GM18907 (cell line): ENCODE data around the gene ACSL5.
"Not testable (repeated sequence)": the region's sequence is repeated elsewhere in the genome, so short reads cannot be mapped to it uniquely, and the experiment has no call there.

Experiments
- ATAC-seq: cut with Tn5 transposase; IDR thresholded peaks from one replicate; pipeline ENCODE4 v1.9.1; 2021; ENCODE audit warnings: mild to moderate bottlenecking, moderate library complexity; ENCODE audit not compliant: unreplicated experiment

The ACSL5 gene

DNA sequence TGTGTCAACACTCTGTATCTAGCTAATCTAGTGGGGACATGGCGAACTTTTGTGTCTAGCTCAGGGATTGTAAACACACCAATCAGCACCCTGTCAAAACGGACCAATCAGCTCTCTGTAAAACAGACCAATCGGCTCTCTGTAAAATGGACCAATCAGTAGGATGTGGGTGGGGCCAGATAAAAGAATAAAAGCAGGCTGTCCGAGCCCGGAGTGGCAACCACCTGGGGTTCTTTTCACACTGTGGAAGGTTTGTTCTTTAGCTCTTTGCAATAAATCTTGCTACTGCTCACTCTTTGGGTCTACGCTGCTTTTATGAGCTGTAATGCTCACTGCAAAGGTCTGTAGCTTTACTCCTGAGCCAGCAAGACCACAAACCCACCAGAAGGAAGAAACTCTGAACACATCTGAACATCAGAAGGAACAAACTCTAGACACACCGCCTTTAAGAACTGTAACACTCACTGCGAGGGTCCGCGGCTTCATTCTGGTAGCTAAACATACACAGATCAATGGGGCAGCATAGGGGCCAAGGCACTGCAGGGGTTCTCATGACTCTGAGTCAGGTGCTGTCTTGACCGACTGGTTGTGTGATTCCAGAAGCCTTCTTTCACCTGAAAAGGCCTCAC lies 1.6 kb upstream of the ACSL5 start:
- not testable (repeated sequence) for ATAC-seq

DNA sequence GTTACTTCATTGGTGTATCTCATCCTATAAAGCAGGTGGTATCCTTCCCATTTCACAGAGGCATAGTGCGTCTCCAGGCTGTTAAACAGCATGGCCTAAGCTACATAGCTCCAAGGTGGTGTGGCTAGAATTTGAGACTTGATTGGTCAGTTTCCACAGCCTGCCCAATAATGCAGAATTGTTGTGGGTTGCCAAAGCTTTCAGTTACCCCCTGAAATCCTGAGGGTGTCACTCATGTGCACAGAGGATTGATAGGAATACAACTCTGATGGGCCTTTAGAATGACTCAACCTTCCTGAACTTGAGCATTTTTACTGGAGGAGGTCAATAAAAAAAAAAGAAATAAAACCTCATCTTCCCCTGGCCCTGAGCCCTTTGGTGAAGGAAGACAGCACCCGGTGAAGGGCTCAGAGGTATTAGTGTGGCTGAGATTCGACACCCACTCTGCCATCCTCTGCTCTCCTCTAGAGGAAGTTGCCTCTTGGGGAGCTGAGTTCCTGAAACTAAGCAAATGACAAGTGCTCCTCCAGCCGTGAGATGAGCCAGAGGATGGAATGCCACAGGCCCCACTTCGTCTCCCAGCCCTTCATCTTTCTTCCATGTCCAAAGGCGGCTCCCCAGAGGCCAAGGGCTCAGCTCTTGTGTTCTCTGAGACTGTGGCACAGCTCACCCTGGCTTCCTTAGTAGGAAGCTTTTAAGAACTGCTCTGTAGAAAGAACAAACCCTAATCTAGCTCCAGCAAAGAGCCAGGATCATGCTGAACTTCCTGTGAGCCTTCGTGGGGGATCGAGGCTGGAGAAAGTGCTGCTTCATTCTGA lies 1.0 kb downstream of the ACSL5 start:
- peak; percentile 53 for ATAC-seq

DNA sequence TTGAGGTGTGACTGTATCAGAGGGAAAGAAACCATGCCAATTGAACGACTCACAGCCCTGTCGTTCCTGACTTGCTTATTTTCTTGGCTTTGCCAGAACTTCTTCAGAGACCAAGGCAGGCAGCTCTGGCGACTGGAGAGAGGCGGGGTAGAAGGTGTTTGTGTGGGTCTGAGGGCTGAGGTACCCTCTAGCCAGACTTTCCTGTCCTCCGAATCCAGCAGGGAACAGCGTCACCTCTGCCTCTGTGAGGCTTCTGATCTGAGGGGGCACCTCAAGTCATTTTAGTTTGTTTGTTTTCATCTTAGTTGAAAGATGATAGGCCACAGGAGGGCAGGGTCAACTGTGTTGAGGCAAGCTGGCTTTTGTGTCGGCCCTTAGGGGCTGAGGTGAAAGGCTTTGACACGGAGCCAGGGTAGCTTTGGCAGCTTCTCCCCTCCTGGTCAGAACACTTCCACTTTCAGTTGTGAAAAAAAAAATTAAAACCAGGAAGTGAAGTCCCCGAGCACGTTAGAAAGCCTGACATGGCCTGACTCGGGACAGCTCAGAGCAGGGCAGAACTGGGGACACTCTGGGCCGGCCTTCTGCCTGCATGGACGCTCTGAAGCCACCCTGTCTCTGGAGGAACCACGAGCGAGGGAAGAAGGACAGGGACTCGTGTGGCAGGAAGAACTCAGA lies 1.9 kb downstream of the ACSL5 start:
- peak; percentile 89 for ATAC-seq

DNA sequence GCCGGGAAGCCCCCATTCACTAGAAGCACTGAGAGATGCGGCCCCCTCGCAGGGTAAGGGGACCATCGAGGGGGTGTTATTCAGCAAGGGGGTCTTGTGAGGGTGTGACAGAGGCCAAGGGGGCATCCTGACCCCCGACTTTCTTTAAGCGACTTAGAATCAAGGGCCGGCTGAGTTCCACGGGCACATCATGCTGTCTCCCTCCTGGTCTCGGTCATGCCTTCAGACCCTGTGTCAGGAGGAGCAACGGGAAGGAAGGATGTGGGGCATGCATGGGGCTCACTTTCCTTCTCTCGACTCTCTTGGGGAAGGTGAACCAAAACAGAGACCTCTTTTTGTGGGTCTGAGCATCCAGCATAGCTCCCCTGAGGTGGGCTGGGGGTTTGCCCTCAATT lies 2.5 kb downstream of the ACSL5 start:
- peak; percentile 39 for ATAC-seq

DNA sequence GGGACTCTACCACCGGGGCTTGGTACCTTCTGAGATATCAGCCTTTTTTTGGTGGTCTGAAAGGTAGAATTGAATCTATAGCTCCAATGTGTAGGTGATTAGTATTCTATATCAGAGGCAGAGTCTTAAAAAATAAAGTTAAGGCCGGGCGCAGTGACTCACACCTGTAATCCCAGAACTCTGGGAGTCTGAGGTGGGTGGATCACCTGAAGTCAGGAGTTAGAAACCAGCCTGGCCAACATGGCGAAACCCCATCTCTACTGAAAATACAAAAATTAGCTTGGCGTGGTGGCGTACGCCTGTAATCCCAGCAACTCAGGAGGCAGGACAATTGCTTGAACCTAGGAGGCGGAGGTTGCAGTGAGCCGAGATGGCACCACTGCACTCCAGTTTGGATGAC lies 3.2 kb downstream of the ACSL5 start:
- ATAC-seq = not testable (repeated sequence)

DNA sequence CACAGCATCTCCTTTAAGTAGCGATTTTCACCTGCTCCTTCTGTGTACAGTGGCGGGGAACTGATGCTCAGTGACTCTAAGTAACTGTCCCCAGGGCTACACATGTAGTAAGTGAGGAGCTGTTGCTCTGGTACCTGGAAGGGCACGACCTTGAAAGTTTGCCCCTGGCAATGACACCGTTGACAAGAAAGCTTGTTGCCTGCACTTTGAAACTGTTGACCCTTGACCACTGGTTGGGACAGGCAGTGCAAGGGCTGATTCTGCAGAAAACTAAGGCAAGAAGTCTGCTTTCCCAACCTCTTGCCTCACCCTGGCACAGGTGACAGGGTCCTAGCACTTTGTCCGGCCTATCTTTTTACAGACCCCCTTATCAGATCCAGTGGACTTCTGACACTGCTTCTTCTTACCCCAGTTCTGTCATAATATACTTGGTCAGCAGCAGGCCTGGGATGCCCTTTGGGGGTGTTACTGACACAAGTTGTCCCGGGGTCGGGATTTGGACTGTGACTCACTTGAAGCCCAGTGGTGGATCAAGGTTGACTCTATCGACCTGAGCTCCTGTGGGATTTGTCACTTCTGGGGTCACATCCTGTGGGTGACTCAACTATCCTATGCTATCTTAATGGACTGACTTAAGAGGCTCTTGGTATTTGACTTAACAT lies 5.8 kb downstream of the ACSL5 start:
- no peak for ATAC-seq

DNA sequence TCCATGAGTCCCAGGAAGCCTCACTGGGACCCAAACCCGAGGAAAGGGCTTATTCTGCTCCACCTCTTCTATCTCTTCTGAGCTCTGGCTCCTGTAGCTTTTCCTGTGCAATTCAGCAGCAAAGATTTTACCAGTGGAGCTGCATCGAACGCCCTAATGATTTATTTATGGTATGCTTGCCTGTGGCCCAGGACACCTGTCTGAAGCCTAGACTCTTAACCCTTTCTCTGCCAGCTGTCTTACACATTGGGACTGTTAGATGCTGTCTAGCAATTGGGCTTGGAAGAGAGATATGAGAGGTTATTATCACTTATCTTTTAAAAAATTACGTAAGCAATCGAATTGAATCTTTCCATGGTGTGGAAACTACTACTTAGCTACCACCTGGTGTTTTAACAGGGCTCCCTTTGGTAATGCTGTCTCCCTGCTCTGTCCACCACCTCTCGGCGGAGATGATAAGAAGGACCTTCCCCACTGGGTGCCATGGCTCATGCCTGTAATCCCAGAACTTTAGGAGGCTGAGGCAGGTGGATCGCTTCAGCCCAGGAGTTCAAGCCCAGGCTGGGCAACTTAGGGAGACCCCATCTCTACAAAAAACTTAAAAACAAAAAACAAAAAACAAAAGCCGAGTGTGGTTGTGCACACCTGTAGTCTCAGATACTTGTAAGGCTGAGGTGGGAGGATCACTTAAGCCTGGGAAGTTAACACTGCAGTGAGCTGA lies 8.8 kb downstream of the ACSL5 start:
- ATAC-seq = no peak

DNA sequence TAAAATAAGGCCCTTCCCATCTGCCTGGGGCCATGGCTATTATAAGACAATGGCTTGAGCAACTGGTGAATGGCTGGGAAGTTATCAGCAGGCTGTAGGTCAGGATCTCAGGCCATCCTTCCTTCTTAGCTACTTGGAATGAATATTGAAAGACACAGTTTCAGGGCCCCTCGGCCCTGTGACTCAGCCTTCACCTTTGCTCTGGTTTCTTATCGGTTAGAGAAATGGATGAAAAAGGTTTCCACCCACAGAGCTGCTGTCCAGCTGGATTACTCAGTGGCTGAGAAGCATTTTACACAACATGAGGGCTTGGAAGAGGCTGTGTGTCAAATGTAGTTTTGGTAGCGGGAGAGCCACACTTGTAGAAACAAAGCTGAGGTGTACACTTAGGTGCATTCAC lies 9.4 kb downstream of the ACSL5 start:
- no peak for ATAC-seq

DNA sequence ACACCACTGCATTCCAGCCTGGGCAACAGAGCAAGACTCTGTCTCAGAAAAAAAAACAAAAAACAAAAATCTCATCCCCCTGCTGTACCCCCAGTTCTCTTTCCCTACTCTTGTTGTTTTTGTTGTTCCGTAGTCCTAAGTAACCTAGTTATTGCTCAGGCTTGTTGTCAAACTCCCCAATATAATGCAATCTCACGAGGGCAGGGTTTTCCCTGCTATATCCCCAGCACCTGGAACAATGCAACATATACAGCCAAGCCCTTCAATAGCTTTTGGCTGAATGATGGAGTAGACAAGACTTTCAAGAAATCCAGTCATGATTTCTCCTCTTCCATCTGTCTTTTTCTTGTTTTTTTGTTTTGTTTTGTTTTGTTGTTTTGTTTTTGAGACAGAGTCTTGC lies 10.2 kb downstream of the ACSL5 start:
- no peak for ATAC-seq

DNA sequence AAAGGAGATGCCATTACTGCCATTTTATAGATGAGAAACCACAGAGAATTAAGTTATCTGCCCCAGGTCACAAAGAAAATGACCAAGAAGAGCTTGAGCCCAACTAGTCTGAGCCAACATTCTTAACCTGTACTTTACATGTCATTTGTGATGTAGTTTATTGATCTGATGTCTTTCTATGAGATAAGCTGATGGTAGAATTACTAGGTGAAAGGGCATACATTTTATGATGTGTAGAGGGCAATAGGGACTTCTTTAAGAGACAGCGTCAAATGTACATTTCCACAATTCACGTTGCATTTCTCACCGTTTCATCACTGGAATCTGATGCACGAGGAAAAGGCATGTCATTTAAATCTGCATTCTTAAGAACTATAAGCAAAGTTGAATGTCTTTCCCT lies 11.3 kb downstream of the ACSL5 start:
- ATAC-seq = no peak

DNA sequence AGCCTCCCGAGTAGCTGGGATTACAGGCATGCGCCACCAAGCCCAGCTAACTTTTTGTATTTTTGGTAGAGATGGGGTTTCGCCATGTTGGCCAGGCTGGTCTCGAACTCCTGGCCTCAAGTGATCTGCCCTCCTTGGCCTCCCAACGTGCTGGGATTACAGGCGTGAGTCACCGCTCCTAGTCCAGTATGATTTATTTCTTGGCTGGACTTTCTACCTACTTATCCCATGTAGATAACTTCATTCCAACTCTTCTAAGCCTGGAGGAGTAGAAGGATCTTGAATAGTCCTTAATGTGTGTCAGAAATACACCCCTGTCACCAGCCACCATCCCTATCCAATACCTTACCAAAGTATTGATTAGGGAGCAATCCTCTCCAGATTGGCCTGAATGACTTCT lies 14.1 kb downstream of the ACSL5 start:
- not testable (repeated sequence) for ATAC-seq

DNA sequence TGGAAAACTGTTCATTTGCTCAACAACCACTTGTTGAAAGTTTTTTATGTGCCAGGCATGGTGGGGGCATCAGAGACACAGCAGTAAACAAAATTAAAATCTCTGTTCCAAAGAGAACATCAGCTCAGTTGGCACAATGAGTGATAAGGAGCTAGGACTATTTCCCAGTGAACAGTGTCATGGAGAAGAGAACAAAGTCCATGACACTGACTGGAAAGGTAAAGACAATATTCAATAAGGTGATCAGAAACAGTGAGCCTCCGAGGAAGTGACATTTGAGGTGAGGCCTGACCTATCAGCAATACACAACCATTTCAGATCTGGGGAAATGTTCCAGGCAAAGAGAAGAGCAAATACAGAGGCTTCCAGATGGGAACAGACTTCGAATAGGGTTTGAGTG lies 14.6 kb downstream of the ACSL5 start:
- ATAC-seq = no peak

DNA sequence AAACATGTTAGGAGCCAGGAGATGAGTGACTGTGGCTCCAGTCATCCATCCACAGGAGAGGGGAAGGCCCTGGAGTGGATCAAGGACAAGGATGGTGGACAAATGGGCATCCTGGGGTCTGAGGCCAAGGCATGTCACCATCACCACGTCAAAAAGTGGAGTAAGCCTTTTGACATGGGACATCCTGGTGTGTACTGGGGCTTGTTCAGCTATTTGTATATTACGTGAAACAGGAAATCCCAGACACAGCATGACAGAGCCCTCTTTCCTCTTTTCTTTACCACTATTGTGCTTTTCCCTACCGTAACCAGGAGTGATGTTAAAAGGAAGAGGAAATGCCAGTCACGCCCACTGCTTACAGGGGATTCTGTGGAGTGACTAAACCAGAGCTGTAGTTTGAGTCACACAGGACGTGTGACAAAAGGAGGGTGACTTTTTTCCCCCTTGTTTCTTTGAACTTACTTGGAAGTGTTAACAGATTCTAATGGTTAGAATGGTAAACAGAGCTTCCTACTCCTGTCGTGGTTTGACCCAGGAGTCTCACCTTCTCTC lies 15.4 kb downstream of the ACSL5 start:
- peak; percentile 77 for ATAC-seq

DNA sequence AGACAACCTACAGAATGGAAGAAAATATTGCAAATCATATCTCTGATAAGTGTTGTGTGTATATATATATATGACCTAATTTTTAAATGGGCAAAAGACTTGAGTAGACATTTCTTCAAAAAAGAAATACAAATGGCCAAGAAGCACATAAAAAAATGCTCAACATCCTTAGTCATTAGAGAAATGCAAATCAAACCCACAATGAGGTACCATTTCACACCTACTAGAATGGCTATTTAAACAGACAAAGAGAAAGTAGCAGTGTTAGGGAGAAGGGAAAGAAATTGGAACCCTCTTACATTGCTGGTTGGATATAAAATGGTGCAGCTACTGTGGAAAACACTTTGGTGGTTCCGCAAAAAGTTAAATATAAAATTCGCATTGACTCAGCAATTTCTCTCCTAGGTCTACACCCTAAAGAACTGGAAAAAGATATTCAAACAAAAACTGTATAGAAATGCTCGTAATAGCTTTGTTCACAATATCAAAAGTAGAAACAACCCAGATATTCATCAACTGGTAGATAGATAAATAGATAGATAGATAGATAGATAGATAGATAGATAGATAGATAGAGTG lies 16.3 kb downstream of the ACSL5 start:
- ATAC-seq = peak; percentile 29

DNA sequence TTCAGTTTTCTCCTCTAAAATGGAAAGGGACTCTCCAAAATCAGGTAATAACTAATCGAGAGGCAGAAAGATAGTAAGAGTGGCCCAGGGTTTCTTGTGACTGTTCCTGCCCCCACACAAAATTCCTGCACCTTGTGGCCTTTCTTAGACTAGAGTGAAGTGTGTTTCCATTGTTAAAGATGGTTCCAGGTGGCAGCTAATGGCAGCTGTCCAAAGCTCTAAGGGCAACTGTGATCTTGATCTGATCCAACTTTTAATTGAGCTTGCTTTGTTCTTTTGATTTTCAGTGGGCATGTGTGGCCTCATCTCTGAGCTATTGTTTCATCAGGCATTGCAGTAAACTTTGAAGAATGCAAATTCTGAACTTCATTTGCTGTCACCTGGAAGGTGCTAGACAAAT lies 19.4 kb downstream of the ACSL5 start:
- no peak for ATAC-seq

DNA sequence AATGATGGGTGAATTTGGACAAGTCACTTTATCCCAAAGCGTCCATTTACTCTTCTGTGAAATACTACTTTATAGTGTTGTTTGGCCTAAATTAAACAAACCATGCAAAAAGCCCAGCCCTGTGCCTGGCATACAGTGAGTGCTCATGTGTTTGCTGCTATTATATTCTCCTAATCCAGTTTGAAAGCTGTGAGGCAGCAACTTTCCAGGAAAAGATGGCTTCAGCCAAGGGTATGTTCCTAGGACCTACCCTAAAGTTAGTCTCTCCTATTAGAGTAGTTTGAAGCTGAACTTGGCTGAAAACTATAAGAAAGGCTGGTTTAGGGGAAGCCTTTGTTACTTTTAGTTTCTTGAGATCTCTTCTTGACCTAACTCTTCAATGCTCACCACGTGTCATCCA lies 19.9 kb downstream of the ACSL5 start:
- ATAC-seq = no peak

DNA sequence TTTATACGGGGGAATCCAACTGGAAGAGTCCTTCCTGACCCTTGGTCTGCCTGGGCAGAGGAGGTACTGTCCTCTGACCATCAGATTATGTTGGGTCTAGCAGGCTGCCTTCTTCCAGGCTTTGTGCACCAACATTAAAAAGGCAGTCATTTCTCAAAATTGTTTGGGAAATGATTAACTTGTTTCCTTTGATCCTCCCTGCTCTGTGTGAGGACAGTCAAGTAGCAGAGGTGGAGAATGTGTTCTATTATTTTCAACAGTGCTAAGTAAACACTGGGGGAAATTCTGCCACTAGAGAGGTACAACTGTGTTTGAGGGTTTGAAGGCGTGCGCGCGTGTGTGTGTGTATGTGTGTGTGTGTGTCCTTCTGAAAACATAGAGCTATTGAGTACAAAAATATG lies 20.6 kb downstream of the ACSL5 start:
- peak; percentile 57 for ATAC-seq

DNA sequence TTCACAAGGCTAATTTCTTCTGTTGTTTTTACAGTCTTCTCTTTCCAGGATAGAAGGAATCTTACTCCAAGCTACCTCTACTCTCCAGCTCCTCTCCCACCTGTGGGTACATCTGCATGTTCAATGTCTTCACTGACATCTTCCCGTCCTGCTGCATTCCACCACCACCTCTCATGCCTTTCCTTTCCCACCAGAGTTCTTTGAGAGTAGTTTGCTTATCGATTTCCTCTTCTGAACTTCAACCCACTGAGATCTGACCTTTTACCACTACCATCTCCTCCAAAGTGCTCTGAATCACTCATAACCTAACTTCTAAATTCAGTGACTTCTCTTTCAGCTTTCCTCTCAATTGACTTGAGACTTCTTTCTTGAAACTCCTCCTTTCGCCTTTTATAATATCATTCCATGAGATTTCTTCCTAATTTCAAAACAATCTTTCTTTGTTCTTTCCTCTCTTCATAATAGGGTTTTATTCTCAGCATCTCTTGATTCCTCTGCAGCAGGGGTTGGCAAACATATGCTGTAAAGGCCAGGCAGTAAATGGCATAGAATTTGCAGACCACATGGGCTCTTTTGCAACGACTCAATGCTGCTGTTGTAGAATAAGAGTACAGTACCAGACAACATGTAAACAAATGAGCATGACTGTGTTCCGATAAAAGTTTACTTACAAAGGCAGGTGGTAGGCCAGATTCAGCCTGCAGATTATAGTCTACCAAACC lies 22.1 kb downstream of the ACSL5 start:
- ATAC-seq = no peak

DNA sequence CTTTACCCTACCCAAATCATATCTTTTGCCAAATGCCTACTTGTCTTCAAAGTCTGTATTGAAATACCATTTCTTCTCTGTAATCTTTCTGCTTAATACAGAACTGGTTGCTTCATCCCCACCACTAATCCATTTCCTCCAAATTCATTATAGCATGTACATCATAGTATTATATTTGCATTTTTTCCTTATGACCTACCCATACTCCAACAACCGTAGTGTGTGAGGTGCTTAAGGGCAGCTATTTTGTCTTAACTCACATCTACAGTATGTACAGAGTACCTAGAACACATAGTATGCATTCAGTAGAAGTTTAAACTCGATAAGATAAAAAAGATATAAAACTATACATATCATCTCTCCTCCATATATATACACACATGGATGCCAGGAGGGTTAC lies 23.7 kb downstream of the ACSL5 start:
- no peak for ATAC-seq

DNA sequence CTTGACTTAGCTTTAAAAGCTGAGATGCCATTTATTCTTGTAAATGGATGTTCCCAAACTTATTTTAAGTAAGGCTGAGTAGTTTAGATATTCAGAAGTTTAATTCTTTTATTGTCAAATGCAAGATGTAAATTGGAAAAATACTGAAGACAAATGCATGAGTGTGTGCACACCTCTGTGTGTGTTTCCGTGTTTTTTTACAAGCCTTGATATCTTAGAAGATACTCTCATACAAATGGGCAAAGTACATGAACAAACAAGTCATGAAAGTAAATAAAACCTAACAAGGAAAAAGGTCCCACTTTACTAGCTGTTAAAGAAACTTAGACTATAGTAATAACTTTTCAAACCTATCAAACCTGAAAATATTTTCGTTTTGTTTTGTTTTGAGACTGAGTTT lies 29.0 kb downstream of the ACSL5 start:
- no peak for ATAC-seq
